Prostate gland (tissue), 2 donors: ENCODE results near the gene LANCL2. TPM values are rescaled to one million over a fixed set of nuclear protein-coding genes. Genes with fewer than 3 reads are reported as not detected.

Source experiments
- DNase-seq: peaks from one replicate; pipeline ENCODE4 v3.0.0-alpha.2; 2019; ENCODE audit warnings: low spot score
- H3K27ac ChIP-seq, 2 donors: fragments of 200-600 bp; sonication (generic); 2 replicates each; pipeline ENCODE4 v1.5.1; 2017 to 2019
- H3K27me3 ChIP-seq: fragments of 200-600 bp; sonication (generic); replicated peaks from 2 replicates; pipeline ENCODE4 v1.5.1; 2019; ENCODE audit not compliant: insufficient read depth
- H3K36me3 ChIP-seq, 2 donors: fragments of 200-600 bp; sonication (generic); 1 replicate in 1 of 2; 2 replicates in 1 of 2; pipeline versions ENCODE4 v1.5.1 to v1.8.1; 2017 to 2019
- H3K4me1 ChIP-seq: fragments of 200-600 bp; sonication (generic); replicated peaks from 2 replicates; pipeline ENCODE4 v1.5.1; 2019
- H3K4me3 ChIP-seq, 2 donors: fragments of 200-600 bp; sonication (generic); 2 replicates each; pipeline ENCODE4 v1.5.1; 2017 to 2019
- H3K9me3 ChIP-seq: fragments of 200-600 bp; sonication (generic); 2 replicates; pipeline ENCODE4 v1.5.1; 2017
- CTCF ChIP-seq, 4 experiments: fragments of 200-600 bp in 2 of 4; fragments of 450-650 bp in 2 of 4; sonication (generic) in 2 of 4; IDR thresholded peaks; 1 replicate in 3 of 4; 2 replicates in 1 of 4; pipeline ENCODE4 v1.5.1; 2016 to 2019; ENCODE audit warnings: antibody characterized with exemption in 4 of 4, mild to moderate bottlenecking in 2 of 4, moderate library complexity in 2 of 4
- POLR2A ChIP-seq: fragments of 450-650 bp; IDR thresholded peaks from one replicate; pipeline ENCODE4 v1.6.1; 2016; ENCODE audit warnings: antibody characterized with exemption, mild to moderate bottlenecking
- POLR2AphosphoS5 ChIP-seq: sonication (generic); formaldehyde crosslinking; IDR thresholded peaks from one replicate; pipeline ENCODE4 v1.6.1; 2017; ENCODE audit warnings: antibody characterized with exemption
- WGBS: methylation state at CpG from one replicate; pipeline ENCODE4 v1.1.5; 2018; 5-methylcytosine and 5-hydroxymethylcytosine counted together
- intact Hi-C: fragments of 100-400 bp; cut with DNase I; formaldehyde crosslinking; loops from one replicate; pipeline ENCODE4 v1.14.2; 2022
- total RNA-seq, 2 donors: library from RNA; depleted of rRNA; stranded (reverse); fragments of >200 nt; gene quantifications; one replicate each; pipeline ENCODE4 v1.1.0, GENCODE V29; 2016

LANCL2 gene
- 10 to 100 TPM; 17.7 to 26.9 TPM for total RNA-seq

DNA sequence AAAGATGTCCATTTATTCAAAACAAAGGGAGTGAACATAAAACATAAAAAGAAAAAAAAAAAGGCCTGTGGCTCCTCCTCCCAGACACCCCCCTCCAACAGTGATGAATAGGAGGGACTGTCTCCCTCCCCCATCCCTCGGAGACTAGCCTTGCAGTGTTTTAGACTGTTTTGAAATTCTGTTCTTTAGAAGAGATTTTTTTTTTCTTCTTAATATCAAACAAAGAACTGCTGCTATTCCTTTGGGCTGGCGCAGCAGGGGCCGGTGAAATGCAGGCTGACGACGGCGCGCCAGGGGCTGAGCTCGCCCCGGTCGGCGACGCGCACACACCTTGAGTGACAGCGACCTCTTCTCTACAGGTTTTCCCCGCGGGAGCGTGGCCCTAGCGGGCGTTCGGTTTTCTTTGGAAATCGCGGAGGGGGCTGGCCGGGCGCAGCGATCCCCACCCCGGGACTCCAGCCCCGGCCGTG, at the start of gene LANCL2:
Gene LANCL2, plus strand, starts transcription at position 133 of the 470 bp plus-strand sequence. CDS start 689 bp downstream, outside the sequence.
- Histone ChIP-seq H3K36me3 (no peaks in the 10 kb centered on the region), H3K4me3 (peak within 1 kb of the TSS; percentile 68 to 83), H3K9me3 (no peaks in the 10 kb centered on the region), H3K27ac (peak within 1 kb of the TSS; percentile 95 to 98), H3K27me3 (no peaks in the 10 kb centered on the region), H3K4me1 (no peaks in the 10 kb centered on the region)
- intact Hi-C loops: loop anchor here (10.0 kb wide), 2 partner anchors 210 to 340 kb away; partner anchors contain the start of gene VOPP1
- under 1% methylated on average over 22 of the region's 28 CpGs for WGBS
- DNase-seq: peak; percentile 36
- no peak for TF ChIP-seq POLR2A
- TF ChIP-seq POLR2AphosphoS5: no peak
- TF ChIP-seq CTCF (IDR thresholded peaks at IDR 0.05): no peak

DNA sequence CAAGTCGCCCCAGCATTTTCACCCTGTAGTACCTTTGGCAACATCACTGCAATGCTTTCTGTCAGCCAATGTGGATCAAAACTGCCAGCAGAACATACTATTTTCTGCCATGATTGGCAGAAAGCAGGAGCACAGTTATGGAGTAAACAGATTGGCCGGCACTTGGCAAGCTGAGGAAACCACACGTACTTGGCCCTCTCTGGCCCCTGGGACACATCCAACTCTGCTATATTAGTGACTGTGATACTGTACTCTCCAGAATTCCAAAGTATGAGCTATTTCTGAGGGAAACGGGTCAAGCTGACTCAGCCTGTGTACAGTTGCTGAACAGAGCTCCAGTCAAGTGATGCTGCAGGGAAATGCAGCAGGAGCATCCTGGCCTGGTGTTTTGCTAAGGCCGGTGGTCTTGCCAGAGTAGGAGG, 39.8 kb upstream of the LANCL2 start:
- Histone ChIP-seq H3K36me3 (no peaks in the 10 kb centered on the region), H3K4me3 (no peak overlapping the region), H3K9me3 (no peaks in the 10 kb centered on the region), H3K27ac (no peak overlapping the region), H3K27me3 (no peaks in the 10 kb centered on the region), H3K4me1 (no peaks in the 10 kb centered on the region)
- no peak for TF ChIP-seq CTCF (IDR thresholded peaks at IDR 0.05)
- no peak for TF ChIP-seq POLR2A
- peak; percentile 35 for TF ChIP-seq POLR2AphosphoS5
- DNase-seq: no peak
- WGBS: 15% methylated on average over 5 of the region's 5 CpGs
- intact Hi-C loops: no loop called here

GRCh38 chr7:55326081-55326835, 38.9 kb upstream of the LANCL2 start:
- no peak for DNase-seq
- Histone ChIP-seq H3K4me1 (no peaks in the 10 kb centered on the region), H3K27ac (no peak overlapping the region), H3K36me3 (no peaks in the 10 kb centered on the region), H3K9me3 (no peaks in the 10 kb centered on the region), H3K27me3 (no peaks in the 10 kb centered on the region), H3K4me3 (no peak overlapping the region)
- intact Hi-C loops: no loop called here
- 51% methylated on average over 11 of the region's 11 CpGs for WGBS
- TF ChIP-seq POLR2A (no peak), CTCF (IDR thresholded peaks at IDR 0.05) (no peak)

- no peak overlapping the region for H3K27ac ChIP-seq
- 77% methylated on average over 7 of the region's 7 CpGs for WGBS
- no peaks in the 10 kb centered on the region for H3K4me1 ChIP-seq
- TF ChIP-seq CTCF (IDR thresholded peaks at IDR 0.05): no peak
- TF ChIP-seq POLR2A: no peak
- TF ChIP-seq POLR2AphosphoS5: no peak
- intact Hi-C loops: no loop called here
- no peaks in the 10 kb centered on the region for H3K9me3 ChIP-seq
- H3K27me3 ChIP-seq: no peaks in the 10 kb centered on the region
- H3K4me3 ChIP-seq: no peak overlapping the region
- DNase-seq: no peak
- H3K36me3 ChIP-seq: no peaks in the 10 kb centered on the region
Measured at GRCh38 chr7:55326945-55327626, 38.1 kb upstream of the LANCL2 start.
